Ascending aorta (tissue), 2 donors: ENCODE data around the gene LAMA5. TPM values are rescaled to one million over a fixed set of nuclear protein-coding genes. Genes with fewer than 3 reads are reported as not detected.

Experiments
- DNase-seq, 2 donors: peaks; one replicate each; pipeline ENCODE4 v3.0.0-alpha.2; 2019; ENCODE audit warnings: low spot score in 2 of 2
- H3K27ac ChIP-seq, 2 donors: fragments of 200-600 bp; sonication (generic); one replicate each; pipeline ENCODE4 v1.5.1; 2016 to 2017; ENCODE audit warnings: mild to moderate bottlenecking in 1 of 2
- H3K27me3 ChIP-seq: fragments of 200-600 bp; sonication (generic); one replicate; pipeline ENCODE4 v1.5.1; 2017
- H3K36me3 ChIP-seq, 2 donors: fragments of 200-600 bp; sonication (generic); one replicate each; pipeline ENCODE4 v1.5.1; 2016
- H3K4me1 ChIP-seq, 2 donors: fragments of 200-600 bp; sonication (generic); one replicate each; pipeline ENCODE4 v1.5.1; 2016 to 2017; ENCODE audit warnings: mild to moderate bottlenecking in 1 of 2
- H3K4me3 ChIP-seq, 2 donors: fragments of 200-600 bp; sonication (generic); one replicate each; pipeline ENCODE4 v1.5.1; 2016 to 2017; ENCODE audit warnings: mild to moderate bottlenecking in 1 of 2
- H3K9me3 ChIP-seq, 2 donors: fragments of 200-600 bp; sonication (generic); one replicate each; pipeline ENCODE4 v1.5.1; 2016
- intact Hi-C: fragments of 100-400 bp; cut with DNase I; formaldehyde crosslinking; loops from one replicate; pipeline ENCODE4 v1.15.1; 2023
- total RNA-seq: library from RNA; depleted of rRNA; stranded (reverse); fragments of >200 nt; gene quantifications from one replicate; pipeline ENCODE4 v1.1.0, GENCODE V29; 2016
- TF ChIP-seq, protein P1 (sequence below), 3 experiments: fragments of 200-600 bp in 2 of 3; fragments of 450-650 bp in 1 of 3; sonication (generic) in 2 of 3; IDR thresholded peaks; one replicate each; pipeline ENCODE4 v1.5.1; 2016 to 2019; ENCODE audit warnings: antibody characterized with exemption in 3 of 3, mild to moderate bottlenecking in 1 of 3, moderate library complexity in 1 of 3

LAMA5 gene
- total RNA-seq, 1 donor from 2014 or later: 469 TPM

DNA sequence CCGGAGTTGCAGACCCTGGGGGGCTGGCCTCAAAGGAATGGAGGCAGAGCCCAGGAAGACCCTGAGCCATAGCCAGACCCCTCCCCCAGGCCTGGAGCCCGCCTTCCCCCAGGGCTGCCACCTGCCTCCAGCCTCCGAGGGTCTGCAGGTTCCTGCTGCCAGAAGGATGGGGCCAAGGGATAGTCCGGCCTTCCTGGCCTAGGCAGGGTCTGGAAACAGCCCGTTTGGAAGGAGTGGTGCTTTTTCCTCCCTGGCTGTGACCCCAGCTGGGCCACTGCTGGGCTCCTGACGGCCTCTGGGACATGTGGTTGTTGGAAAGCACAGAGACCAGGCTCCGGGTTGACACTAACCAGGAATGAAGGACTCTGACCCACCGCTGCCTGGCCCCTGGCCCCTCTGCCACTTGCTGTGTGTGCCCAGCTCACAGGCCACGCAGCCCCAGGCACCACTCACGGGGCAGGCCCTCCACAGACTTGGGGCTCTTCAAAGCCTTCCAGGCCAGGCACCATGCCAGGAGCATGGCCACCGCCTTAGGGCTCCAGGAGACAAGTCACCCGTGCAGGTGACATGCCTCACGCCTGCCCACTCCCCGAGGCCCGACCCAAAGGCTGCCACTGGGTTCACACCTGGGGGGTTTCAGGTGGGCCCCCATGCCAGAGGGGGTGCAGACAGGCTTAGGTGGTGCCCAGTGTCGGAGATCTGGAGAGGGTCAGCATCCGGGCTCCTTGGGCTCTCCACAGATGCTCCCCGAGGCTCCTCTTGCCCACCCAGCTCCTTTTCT, 3.9 kb upstream of the LAMA5 start:
- intact Hi-C loops: loop anchor here (10.0 kb wide), 1 partner anchor 226 kb away; the partner anchor contains the start of genes PSMA7 and SS18L1
- no peak for DNase-seq
- Histone ChIP-seq H3K9me3 (no peaks in the 10 kb centered on the region), H3K4me3 (no peak overlapping the region), H3K4me1 (peaks cover 27 to 64% of the 10 kb centered on the region in 2 donors), H3K27ac (peak overlapping the region; percentile 78 to 98), H3K27me3 (no peaks in the 10 kb centered on the region), H3K36me3 (no peaks in the 10 kb centered on the region)
- TF ChIP-seq, protein P1, sequence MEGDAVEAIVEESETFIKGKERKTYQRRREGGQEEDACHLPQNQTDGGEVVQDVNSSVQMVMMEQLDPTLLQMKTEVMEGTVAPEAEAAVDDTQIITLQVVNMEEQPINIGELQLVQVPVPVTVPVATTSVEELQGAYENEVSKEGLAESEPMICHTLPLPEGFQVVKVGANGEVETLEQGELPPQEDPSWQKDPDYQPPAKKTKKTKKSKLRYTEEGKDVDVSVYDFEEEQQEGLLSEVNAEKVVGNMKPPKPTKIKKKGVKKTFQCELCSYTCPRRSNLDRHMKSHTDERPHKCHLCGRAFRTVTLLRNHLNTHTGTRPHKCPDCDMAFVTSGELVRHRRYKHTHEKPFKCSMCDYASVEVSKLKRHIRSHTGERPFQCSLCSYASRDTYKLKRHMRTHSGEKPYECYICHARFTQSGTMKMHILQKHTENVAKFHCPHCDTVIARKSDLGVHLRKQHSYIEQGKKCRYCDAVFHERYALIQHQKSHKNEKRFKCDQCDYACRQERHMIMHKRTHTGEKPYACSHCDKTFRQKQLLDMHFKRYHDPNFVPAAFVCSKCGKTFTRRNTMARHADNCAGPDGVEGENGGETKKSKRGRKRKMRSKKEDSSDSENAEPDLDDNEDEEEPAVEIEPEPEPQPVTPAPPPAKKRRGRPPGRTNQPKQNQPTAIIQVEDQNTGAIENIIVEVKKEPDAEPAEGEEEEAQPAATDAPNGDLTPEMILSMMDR (IDR thresholded peaks at IDR 0.05): no peak

DNA sequence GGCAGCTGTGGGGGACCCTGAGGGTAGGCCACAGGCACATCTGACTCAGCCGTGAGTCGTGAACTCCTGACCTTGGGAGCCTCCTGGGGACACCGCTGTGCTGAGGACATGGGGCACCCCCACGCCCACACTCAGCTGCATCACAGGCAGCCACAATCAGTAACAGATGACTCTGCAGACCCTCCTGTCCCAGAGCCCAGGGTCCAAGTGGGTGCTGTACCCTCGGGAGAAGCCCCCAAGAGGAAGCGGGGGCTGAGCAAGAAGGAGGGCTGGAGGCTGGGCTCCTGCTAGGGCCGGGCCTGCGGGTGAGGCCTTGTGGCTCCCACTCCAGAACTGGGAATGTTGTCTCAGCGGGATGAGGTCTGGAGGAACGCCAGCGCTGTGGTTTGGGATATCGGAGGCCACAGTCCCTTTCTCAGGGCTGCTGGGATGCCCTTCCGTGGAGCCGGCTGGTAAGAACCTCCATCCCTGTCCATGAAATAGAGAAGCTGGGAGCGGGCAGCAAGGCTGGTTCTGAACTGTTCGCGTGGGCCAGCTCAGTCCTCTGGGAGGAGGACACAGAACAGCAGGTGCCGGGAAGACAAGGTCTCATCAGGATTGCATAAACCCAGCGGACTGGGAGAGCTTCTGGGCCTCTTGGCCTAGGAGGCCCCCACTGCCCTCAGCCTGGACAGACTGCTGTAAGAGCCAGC, 3.1 kb upstream of the LAMA5 start:
- no peak for DNase-seq
- TF ChIP-seq, protein P1 (IDR thresholded peaks at IDR 0.05): no peak

DNA sequence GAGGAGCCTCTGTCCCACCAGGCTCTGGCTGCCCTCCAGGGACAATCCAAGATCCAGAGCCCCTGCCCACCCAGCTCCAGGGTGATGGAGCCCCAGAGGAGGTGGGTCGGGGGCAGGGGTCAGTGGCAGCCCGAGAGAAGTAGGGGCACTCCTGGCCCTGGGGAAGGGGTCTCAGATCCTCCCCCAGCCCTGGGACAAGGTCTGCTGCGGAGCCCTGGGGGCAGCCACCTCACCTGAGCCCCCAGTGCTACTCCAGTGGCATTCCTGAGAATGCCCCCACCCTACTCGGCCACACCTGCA, 2.7 kb upstream of the LAMA5 start:
- no peak for DNase-seq
- Histone ChIP-seq H3K9me3 (no peaks in the 10 kb centered on the region), H3K27ac (peak overlapping the region; percentile 78 to 98), H3K4me1 (peaks cover 37 to 65% of the 10 kb centered on the region in 2 donors), H3K27me3 (no peaks in the 10 kb centered on the region), H3K36me3 (no peaks in the 10 kb centered on the region), H3K4me3 (no peak overlapping the region)
- intact Hi-C loops: loop anchor here (2.0 to 10.0 kb wide), 2 partner anchors 15 to 225 kb away; partner anchors contain the start of genes PSMA7 and SS18L1
- TF ChIP-seq, protein P1 (IDR thresholded peaks at IDR 0.05): no peak

More for the DNA sequence above, 3.1 kb upstream of the LAMA5 start:
- intact Hi-C loops: loop anchor here (10.0 kb wide), 1 partner anchor 225 kb away; the partner anchor contains the start of genes PSMA7 and SS18L1
- Histone ChIP-seq H3K36me3 (no peaks in the 10 kb centered on the region), H3K27ac (peak overlapping the region; percentile 78 to 98), H3K4me1 (peaks cover 35 to 67% of the 10 kb centered on the region in 2 donors), H3K9me3 (no peaks in the 10 kb centered on the region), H3K27me3 (no peaks in the 10 kb centered on the region), H3K4me3 (no peak overlapping the region)

DNA sequence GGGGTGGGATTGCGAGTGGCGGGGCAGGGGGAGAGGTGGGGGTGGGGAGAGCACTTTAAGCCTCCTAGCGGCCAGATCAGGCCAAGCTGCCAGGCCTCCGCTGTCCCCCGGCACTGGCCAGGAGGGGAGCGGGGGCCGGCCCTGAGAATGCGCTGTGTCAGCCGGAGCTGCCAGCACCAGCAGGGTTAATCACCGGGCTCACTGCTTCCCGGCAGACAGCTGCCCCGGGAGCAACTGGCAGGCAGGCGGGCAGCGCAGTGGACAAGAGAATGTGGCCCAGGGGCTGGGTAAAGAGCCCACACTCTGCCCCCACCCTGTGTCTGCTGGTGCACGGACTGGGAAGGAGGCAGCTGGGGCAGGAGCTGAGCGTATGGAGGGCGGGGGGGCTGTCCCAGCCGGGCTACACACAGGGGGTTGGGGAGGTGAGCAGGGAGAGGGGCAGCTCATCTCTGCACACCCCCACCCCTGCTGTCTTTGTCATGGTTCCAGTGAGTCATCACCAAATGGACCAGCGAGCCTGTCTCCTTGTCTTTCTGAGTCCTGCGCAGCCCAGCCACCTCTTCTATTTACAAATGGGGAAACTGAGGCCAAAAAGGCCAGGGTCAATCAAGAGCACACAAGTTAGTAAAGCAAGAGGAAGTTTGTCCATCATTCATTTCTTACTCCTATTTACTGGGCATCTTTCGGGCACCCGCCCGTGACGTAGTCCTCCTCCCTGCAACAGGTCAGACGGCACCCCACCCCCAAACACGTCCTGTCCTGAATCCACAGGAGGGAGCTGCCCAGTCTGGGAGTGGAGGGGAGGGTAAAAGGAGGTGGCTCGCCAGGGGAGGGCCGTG, 2.1 kb upstream of the LAMA5 start:
- peak overlapping the region; percentile 78 to 98 for H3K27ac ChIP-seq
- DNase-seq: no peak
- no peaks in the 10 kb centered on the region for H3K36me3 ChIP-seq
- no peaks in the 10 kb centered on the region for H3K27me3 ChIP-seq
- TF ChIP-seq, protein P1 (IDR thresholded peaks at IDR 0.05): peak in 2 of 3 experiments; percentile 22 to 51
- no peaks in the 10 kb centered on the region for H3K9me3 ChIP-seq
- H3K4me1 ChIP-seq: peaks cover 40 to 64% of the 10 kb centered on the region in 2 donors
- intact Hi-C loops: loop anchor here (2.0 kb wide), 1 partner anchor 14 kb away; no protein-coding TSS in a partner anchor
- H3K4me3 ChIP-seq: peak overlapping the region; percentile 94 to 98

DNA sequence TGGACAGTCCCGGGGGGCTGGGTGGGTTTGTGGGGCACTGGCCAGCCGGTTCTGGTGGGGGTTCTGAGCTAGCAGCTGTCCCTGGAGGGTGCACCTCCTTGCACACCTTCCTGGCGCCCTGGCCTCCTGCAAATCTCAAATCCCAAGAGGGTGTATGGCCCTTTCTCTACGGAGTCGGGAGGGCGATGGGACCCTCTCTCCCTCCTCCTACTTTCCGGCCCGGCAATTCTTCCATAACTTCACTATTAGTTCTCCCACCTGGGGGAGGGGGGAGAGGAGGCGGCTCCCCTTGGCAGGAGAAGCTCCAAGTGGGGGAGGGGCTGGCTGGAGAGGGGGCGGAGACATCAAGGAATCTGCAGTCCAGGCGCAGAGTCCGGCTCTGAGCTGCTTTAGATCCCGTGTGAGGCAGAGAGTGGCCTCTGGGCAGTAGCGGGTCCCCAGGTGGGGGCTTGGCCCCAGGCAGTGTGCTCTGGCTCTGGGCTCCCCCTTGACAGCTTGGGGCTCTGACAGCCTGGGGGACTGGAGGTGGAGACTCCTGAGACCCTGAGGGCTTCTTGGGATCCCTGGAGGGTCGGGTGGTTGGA, 1.4 kb upstream of the LAMA5 start:
- DNase-seq: no peak
- Histone ChIP-seq H3K27ac (peak overlapping the region; percentile 78 to 98), H3K27me3 (no peaks in the 10 kb centered on the region), H3K4me3 (peak overlapping the region; percentile 94 to 98), H3K4me1 (peaks cover 40 to 71% of the 10 kb centered on the region in 2 donors), H3K36me3 (no peaks in the 10 kb centered on the region), H3K9me3 (no peaks in the 10 kb centered on the region)
- intact Hi-C loops: loop anchor here (2.0 kb wide), 1 partner anchor 14 kb away; no protein-coding TSS in a partner anchor
- TF ChIP-seq, protein P1 (IDR thresholded peaks at IDR 0.05): no peak
